HG03469 (cell line): Measurements from ENCODE around the gene TTC28.

Experiments used
- ATAC-seq: cut with Tn5 transposase; IDR thresholded peaks from one replicate; pipeline ENCODE4 v1.9.1; 2021; ENCODE audit warnings: mild to moderate bottlenecking, moderate library complexity, moderate number of reproducible peaks; ENCODE audit not compliant: unreplicated experiment

TTC28 gene

DNA sequence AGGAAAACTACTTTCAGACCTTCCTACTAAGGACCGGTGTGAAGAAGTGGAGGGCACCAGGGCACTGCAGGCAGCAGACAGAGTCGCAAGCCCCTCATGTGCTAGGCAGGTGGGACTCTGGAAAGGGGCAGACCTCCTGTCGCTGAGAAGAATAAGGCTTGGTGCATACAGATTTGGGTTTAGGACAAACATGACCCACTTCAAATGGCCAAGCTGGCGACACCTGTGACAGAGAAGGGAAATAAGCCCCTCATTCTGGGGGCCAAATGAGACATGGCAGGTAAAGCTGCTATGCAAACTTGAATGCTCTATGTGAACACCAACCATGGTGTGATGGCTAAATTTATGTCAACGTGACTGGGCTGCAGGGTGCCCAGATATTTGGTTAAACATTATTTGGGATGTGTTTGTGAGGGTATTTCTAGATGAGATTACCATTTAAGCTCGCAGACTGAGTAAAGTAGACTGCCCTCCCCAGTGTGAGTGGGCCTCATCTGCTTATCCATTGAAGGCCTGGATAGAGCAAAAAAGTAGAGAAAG, 648.2 kb downstream of the TTC28 start:
- ATAC-seq: no peak

DNA sequence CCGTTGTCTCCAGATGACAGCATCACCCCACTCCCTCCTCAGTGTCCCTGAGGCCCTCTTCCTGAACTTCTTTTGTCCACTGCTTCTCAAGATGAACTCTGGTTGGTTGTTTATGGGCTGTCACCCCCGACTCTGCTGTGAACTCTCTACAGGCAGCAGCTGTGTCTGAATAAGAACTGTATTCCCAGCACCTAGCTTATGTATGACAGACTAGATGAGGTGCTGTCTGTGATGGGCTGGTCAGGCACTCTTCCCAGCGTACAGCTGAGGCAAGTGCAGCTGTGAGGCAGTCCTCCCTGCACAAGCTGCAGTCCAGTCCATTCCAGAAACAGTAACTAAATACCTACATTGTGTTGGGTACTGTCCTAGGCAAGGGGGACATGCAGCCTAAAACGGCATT, 649.2 kb downstream of the TTC28 start:
- no peak for ATAC-seq

- no peak for ATAC-seq
These were observed 649.7 kb downstream of the TTC28 start for GRCh38 chr22:28029956-28030355.

DNA sequence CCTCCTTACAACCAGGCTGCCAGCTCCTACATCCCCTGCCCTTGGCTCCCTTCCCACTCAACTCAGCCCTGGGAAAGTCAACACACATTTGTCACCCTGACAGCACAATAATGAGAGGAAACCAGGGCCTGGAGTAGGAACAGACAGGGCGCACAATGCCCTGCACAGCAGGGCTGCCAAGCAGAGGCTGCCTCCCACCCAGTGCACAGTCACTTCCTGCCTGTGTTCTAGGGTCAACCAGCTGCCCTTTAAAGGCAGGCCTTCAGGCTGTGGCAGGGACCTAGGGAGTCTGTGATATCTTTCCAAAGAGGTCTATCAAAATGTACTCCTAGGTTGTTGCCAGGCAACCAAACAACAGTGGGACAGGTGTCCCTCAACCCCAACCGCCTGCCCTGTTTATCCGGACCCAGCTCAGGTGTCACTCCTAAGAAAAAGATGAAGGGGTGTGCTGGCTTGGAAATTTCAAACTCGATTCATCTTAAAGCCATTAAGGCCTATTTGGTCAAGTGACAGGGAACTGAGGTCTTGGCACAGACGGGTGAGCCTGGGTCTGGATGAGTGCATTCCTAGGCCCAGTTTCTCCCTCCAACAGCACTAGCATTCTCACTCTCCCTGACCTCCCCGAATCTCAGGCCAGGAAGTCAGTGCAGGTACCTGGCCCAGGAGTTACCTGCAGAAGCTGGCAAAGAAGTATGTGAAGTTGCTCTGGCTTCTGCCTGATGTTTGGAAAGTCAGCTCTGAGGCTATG, 650.3 kb downstream of the TTC28 start:
- ATAC-seq: no peak

- no peak for ATAC-seq
These were observed 651.9 kb downstream of the TTC28 start for GRCh38 chr22:28027453-28028448.

DNA sequence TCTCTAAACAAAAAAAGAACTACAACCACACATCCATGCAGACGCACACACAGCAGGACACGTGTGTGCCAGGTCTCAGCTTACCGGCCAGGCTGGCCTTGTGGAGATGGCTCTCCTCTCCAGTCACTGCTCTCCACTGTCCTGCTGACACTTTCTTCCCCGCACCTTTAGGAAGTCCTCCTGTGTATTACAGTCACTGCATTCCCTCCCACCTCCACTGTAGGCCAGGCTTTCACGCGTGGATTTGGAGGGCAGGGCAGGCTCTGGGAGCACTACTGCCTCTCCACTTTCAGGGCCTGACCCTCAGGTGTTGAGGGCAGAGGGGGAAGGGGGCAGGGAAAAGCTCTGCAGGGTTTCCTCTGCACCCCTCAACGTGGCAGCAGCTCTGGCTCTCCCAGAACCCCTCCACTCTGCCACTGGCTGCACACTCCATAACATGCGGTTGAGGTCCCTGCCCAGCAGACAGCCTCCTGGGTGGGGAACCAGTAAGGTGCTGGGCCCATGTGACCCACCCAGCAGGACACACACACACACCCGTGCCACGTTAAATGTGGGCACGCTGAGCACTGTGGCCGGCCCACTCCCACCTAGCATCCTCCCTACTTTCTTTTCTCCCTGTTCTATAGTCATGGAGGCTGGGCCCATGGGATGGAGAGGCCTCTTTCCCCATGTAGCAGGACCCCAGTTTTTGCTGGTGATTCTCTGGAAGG, 653.6 kb downstream of the TTC28 start:
- ATAC-seq: no peak

GRCh38 chr22:28025333-28025732, 654.3 kb downstream of the TTC28 start:
- ATAC-seq: no peak

DNA sequence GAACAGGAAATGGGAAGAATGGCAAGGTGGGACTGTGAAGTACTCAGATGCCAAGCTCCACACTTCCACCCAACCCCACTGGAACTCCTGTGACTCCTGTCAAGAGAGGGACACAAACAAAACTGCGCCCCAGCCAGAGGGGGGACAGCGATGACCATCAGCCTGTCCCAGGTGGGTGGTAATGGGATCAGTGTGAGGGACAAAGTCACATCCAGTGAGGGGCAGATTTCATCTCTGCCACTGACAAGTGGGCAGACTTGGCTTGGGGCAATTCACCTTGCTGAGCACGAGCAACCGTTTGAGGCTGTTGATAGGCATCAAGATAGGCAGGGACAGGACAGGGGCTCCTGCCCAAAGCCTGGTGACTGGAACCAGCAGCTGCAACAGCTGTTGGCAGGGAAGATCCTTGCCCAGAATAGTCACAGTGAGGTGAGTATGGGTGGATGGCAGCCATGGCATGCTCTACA, 655.2 kb downstream of the TTC28 start:
- ATAC-seq: no peak

DNA sequence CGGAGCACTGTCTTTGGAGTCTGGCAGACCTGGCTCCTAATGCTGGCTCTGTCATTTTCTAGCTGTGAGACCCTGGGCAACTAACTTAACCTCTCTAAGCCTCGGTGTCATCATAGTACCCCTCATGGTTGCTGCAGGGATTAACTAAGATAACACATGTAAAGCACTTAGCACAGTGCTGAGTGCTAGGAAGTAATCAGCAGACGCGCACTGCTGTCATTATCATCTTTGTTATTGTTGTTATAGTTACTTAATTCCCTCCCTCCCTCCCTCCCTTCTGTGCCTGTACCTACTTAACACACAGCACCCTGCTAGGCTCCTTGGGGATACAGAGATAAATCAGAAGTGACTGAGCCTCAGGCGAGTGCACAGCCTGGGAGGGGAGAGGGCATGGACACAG, 655.9 kb downstream of the TTC28 start:
- ATAC-seq: no peak

DNA sequence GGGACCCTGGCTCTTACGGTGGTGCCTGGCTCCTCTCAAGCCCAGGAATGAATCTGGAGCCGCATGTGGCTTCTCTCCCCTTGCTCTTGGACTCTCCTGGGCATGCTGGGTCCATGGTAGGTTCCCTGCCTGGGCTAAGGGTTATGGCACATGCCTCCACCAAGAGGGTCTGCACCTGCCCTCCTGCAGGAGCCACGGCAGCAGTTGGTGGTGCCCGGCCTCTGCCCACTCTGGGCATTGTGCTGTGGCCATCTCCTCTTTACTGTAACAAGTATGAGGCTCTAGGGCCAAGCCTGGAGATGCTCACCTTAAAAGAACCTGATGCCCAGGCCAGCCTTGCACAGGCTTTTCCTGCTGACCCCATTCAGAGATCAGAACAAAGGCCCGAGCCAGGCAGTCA, 656.6 kb downstream of the TTC28 start:
- no peak for ATAC-seq

DNA sequence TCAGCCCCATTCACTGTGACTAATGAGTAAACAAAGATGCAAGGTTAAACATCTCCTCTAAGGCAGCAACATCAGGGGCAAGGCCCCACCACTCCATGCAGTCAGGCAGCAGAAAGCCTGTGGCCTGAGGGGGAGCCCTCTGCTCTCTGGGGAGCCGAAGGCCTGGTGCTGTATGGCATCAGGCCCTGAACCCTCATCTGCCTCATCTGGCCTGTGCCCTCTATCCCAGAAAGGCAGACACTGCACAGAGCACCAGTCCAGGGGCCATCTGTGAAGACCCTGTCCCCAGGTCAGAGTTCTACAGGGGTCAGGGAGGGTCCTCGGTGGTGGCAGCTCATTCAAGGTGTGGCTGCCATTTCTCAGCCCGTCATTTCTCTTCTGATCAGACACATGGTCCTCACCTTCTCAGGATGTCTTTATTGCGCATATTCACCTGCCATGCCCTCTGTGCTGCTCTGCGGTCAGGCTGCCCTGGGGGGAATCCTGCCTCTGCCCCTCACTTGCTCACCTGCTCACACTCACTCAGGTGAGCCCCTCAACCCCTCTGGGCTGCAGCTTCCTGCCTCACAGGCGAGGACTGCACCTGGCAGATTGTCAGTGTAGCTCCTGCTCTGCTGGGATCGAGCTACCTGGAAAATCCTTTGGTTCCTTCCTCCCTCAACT, 657.5 kb downstream of the TTC28 start:
- ATAC-seq: no peak

- ATAC-seq: no peak
These were observed 658.3 kb downstream of the TTC28 start for GRCh38 chr22:28021116-28021997.

- no peak for ATAC-seq
These were observed 659.5 kb downstream of the TTC28 start for GRCh38 chr22:28019881-28020861.

DNA sequence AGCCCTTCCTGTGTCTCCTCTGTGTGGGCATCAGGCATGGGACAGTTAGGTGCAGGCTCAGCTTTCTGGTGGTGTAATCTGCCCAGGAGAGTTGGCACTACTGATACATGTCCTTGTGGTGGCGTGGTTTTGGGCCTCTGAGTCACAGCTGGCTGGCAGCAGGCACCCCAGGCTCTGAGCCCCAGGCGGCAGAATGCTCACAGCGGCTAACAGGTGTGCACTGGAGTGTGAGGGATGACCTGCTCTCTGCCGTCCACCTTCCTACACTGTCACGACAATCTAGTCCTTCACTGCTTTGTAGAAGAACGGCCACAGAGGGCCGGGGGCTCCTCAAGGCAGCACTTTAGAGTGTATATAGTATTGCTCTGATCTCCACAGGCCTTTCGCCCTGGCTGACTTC, 660.3 kb downstream of the TTC28 start:
- ATAC-seq: no peak

GRCh38 chr22:28018461-28018927, 661.1 kb downstream of the TTC28 start:
- ATAC-seq: no peak

- no peak for ATAC-seq
These were observed 661.8 kb downstream of the TTC28 start for GRCh38 chr22:28017859-28018258.

- no peak for ATAC-seq
These were observed 662.2 kb downstream of the TTC28 start for GRCh38 chr22:28017558-28017820.

DNA sequence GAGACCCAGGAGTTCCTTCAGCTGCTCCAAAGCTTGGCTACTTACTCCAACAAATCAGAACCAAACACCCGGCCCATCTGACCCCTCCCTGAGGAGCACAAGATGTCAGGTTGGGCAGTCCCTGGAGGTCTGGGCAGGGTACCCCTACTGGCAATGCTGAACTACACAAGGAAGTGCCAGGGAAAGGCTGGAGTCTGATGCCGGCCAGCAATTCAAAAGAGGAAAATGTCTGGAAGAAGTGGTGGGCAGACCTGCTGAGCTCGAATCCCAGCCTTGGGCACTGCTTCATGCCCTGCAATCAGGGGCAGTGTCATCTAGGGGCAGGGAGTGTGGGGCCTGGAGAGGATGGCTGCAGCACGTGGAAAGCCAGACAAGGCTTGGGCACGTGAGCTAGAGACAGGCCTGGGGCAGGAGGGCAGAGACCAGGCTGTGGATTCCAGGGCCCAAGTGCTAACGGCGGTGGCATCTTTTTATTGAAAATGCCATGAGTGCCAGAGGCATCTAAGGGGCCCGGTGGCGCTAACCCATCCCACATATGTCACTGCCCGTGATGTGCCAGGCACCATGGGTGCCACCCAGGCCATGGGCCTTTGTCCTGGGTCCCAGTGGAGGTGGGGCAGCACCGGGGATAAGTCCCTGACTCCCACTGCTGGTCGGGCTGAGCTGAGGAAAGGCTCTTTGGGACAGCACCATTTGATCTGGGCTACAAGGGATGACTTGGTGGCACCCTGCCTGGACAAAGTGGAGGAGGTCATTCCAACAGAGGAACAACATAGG, 662.7 kb downstream of the TTC28 start:
- ATAC-seq: no peak
